NCI-H524 treated with DMSO at 0.1 percent for 48 hours (cell line): ENCODE data around the gene PPP1R3D.
A peak's percentile ranks its signal among the peaks of the same experiment; 100 is the strongest.
"Not testable (repeated sequence)": the region's sequence is repeated elsewhere in the genome, so short reads cannot be mapped to it uniquely, and the experiment has no call there.

Source experiments
- DNase-seq: peaks from one replicate; lab custom pipeline; 2025; lab: John Stamatoyannopoulos, UW

The PPP1R3D gene, protein sequence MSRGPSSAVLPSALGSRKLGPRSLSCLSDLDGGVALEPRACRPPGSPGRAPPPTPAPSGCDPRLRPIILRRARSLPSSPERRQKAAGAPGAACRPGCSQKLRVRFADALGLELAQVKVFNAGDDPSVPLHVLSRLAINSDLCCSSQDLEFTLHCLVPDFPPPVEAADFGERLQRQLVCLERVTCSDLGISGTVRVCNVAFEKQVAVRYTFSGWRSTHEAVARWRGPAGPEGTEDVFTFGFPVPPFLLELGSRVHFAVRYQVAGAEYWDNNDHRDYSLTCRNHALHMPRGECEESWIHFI

DNA sequence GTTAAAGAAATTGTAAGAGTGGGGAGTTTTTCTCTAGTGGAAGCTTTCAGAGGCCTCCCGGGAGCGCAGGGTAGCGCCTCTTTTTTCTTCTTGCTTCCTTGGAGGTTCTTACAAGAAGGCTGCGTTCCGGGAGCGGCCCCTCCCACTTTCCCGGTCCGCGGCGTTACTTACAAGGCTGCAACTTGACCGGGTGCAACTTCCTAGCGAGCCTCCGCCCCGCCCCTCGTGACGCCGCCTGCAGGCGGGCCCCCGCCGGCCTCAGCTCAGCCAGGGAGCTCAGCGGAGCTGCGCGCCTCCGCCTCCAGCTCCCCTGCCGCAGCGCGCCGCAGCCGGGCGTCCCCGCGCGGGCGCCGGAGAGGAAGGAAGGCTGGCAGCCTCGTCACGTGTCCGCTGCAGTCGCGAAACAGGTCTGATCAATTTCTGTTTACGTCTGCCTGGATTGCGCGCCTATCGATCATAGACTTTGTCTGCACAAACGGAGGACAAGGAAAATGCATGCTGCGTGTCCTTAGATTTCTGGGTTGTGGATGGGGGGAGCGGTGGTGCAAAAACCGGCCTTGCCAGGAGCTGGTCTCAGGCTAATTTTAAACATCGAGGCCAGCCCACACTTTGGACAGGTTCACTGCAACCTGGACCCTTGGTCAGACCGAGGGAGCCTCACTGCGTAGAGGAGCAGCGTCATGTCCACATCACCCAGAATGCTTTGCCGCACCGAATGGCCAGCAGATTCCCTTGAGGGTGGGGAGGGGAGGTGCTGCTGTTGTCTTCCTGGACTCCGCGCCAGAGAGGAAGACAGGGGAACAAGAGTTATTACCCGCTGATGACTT is at the start of gene PPP1R3D, which contains the start of gene FAM217B:
TSS of gene PPP1R3D (minus strand) at position 177 of the 827 bp plus-strand sequence. CDS start 374 bp downstream, outside the sequence.
TSS of gene FAM217B (plus strand) at position 261 of the 827 bp plus-strand sequence. CDS start 3,555 bp downstream, outside the sequence.
- DNase-seq, result peak; percentile 55

DNA sequence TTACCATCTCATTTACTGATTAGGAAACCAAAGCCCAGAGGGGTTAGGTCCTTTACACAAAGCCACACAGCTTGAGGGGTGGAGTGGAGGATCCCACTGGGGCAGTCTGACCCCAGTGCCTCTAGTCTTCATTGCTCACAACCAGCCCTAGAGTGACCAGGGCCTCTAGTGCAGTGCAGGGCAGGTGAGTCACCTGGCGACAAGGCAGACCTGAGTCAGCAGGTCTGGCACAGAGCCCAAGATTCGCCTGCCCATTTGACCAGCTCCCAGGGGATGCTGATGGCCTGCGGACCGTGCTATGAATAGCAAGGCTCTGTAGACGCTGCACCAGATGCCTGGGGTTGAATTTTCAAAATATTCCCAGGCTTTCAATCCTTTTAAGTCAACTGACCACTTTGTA is 48.0 kb upstream of the PPP1R3D start:
- DNase-seq, result no peak

- peak; percentile 64 for DNase-seq
Measured at GRCh38 chr20:59987135-59987534, 47.0 kb upstream of the PPP1R3D start.

GRCh38 chr20:59985864-59986263 is 45.8 kb upstream of the PPP1R3D start:
- no peak for DNase-seq

- no peak for DNase-seq
Measured at GRCh38 chr20:59985164-59985563, 45.1 kb upstream of the PPP1R3D start.

DNA sequence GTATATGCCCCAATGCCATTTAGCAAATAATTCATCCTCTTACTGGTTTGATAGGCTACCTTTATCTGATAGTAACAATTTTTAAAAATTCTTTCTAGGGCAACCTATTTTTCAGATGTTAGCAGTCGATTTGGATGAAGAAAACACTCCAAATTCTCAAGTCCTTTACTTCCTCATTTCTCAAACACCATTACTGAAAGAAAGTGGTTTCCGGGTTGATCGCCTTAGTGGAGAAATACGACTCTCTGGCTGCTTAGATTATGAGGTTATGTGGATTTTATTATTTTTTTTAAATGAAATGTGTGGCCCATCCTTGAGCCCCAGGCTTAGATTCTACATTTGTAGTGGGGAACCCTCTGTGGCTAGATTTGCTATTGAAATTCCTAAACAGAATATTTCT is 44.4 kb upstream of the PPP1R3D start:
- DNase-seq, result no peak

DNA sequence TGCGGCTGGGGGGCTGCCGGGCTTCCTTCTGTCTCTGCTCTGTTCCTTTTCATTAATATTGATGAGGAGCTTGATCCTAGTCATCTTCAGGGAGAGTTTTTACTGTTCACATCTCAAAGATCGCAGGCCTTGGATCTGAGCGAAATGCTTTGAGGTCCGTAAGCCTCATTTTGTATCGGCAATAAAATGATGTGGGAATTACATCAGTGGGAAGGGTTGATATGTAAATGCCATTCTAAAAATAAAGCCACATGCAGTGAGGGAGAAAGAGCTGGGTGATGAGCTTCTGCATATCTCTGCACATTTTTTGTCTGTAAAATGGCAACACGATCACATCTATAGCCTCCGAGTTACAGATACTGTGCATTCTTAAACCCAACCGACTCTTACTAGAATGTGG is 43.0 kb upstream of the PPP1R3D start:
- no peak for DNase-seq

DNA sequence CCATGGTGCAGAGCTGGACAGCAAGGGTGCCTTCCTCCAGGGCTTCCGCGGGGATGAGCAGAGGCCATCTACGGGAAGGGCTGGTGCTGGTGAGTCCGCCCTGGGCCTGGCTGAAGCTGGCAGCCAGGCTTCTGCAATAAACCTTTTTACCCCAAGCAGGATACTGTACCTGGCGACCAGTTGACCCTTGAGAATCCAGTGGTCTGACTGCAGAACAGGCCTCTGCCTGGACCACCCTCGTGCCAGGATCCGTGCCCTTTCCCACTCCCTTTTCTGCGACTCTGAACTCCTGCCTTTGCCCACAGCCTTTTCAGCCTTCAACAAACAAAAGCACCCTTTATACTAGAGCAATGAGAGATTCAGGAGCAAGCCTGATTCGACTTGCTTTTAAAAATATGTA is 37.0 kb upstream of the PPP1R3D start:
- DNase-seq, result no peak

- no peak for DNase-seq
Measured at GRCh38 chr20:59976156-59976782, 36.2 kb upstream of the PPP1R3D start.

GRCh38 chr20:59972037-59972801 is 32.1 kb upstream of the PPP1R3D start:
- no peak for DNase-seq

DNA sequence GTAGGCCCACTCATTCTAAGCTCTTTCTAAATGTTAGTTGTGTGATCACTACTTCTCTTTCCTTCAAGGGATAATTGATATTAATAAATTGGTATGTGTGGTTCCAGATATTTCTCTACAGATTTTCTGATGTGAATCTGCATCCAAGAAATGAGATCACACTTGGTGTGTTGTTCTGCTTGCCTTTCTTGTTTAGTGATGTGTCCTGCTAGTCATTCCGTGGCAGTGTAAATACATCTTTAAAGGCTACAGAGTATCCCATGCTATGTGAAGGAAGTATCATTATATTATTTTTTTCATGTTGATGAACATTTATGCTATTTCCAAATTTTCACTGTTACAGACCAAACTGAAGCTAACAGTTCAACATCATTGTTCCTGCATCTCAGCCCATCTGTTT is 31.3 kb upstream of the PPP1R3D start:
- no peak for DNase-seq

DNA sequence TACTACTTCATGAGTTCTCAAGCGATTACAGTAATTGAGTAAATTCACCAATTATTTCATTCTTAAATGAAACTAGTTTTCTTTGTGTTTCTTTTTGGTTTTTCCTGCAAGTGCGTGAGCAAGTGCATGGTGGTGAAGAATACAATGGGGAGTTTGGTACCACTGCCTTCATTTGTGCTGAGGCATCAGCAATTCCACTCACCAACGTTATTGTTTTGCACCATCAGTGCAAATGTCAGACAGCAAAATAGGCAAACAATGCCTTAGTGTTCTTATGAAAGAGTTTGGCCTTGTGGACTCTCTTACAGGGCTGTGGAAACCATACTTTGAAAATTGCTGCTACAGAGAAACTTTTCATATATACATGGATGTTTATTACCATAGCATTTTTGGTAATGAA is 26.3 kb upstream of the PPP1R3D start:
- no peak for DNase-seq

- DNase-seq, result no peak
Measured at GRCh38 chr20:59962155-59962554, 22.1 kb upstream of the PPP1R3D start.

GRCh38 chr20:59961423-59961822 is 21.3 kb upstream of the PPP1R3D start:
- DNase-seq, result no peak

GRCh38 chr20:59958626-59959025 is 18.5 kb upstream of the PPP1R3D start:
- DNase-seq, result no peak

GRCh38 chr20:59958123-59958522 is 18.0 kb upstream of the PPP1R3D start, which contains the start of gene CDH26:
Gene CDH26, plus strand, starts transcription at chr20:59958423. Its CDS starts 304 bp downstream, at chr20:59958727.
- DNase-seq, result no peak

GRCh38 chr20:59957568-59957967 is 17.5 kb upstream of the PPP1R3D start:
- DNase-seq, result not testable (repeated sequence)

- peak; percentile 34 for DNase-seq
Measured at GRCh38 chr20:59955131-59955796, 15.2 kb upstream of the PPP1R3D start.

DNA sequence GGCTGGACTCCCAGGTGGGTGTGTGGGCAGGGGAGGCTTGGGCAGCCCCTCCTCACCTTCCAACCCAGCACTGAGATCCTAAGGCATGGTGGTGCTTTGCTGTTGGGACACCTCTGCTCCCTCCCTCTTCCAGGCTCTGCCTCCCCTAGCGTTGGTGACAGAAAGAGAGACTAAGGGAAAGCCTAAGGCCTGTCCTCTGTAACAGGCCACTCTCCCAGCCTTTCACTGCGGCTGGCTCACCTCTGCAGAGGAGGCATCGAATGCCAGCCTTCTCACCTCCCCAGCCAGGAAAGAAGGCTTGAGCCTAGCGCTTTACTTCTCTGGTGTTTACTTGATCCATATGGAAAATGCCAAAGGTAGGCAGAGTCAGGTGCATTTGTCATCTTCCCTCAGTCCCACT is 14.6 kb upstream of the PPP1R3D start:
- DNase-seq, result no peak

DNA sequence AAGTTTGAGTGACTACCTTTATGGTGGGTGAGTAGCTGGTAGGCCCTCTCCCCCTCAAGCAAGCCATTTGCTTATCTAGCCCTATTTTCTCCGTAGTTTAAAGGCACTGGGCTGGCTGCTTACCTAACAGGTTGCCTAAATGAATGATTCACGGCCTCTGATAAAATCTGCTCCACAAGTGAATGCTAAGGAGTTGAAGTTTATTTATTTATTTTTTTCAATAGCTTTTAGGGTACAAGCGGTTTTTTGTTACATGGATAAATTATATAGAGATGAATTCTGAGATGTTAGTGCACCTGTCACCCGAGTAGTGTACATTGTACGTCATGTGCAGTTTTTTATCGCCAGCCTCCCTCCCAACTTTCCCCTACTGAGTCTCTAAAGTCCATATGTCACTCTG is 9.8 kb upstream of the PPP1R3D start:
- no peak for DNase-seq
